ENCODE data around the gene COL13A1.

Gene COL13A1

GRCh38 chr10:69955897-69956740 lies 154.4 kb downstream of the COL13A1 start:
- H3K4me1 ChIP-seq (ENCODE audit: control insufficient read depth in 1 of 2, insufficient read depth in 2 of 2, low read length in 2 of 2): peaks cover 0 to 2% of the 10 kb centered on the region in 2 donors
- H3K4me3 ChIP-seq (ENCODE audit: low read depth in 1 of 2, low read length in 2 of 2): no peak overlapping the region
- no peaks in the 10 kb centered on the region for H3K27me3 ChIP-seq (ENCODE audit: low read depth, low read length)
- no peaks in the 10 kb centered on the region for H3K9me3 ChIP-seq (ENCODE audit: control insufficient read depth in 1 of 2, low read length in 2 of 2)
- H3K36me3 ChIP-seq (ENCODE audit: control insufficient read depth in 1 of 2, insufficient read depth in 2 of 2, low read length in 2 of 2): no peaks in the 10 kb centered on the region
- no peak overlapping the region for H3K27ac ChIP-seq (ENCODE audit: low read length)

- H3K27ac ChIP-seq (ENCODE audit: low read length): no peak overlapping the region
- H3K27me3 ChIP-seq (ENCODE audit: low read depth, low read length): no peaks in the 10 kb centered on the region
- no peaks in the 10 kb centered on the region for H3K36me3 ChIP-seq (ENCODE audit: control insufficient read depth in 1 of 2, insufficient read depth in 2 of 2, low read length in 2 of 2)
- H3K9me3 ChIP-seq (ENCODE audit: control insufficient read depth in 1 of 2, low read length in 2 of 2): no peaks in the 10 kb centered on the region
- peaks cover 0 to 9% of the 10 kb centered on the region in 2 donors for H3K4me1 ChIP-seq (ENCODE audit: control insufficient read depth in 1 of 2, insufficient read depth in 2 of 2, low read length in 2 of 2)
- H3K4me3 ChIP-seq (ENCODE audit: low read depth in 1 of 2, low read length in 2 of 2): no peak overlapping the region
Measured at GRCh38 chr10:69956741-69957230, 155.1 kb downstream of the COL13A1 start.

GRCh38 chr10:69957241-69957885 lies 155.7 kb downstream of the COL13A1 start:
- Histone ChIP-seq H3K4me3 (ENCODE audit: low read depth in 1 of 2, low read length in 2 of 2) (no peak overlapping the region), H3K27ac (ENCODE audit: low read length) (no peak overlapping the region), H3K27me3 (ENCODE audit: low read depth, low read length) (no peaks in the 10 kb centered on the region), H3K4me1 (ENCODE audit: control insufficient read depth in 1 of 2, insufficient read depth in 2 of 2, low read length in 2 of 2) (peaks cover 0 to 9% of the 10 kb centered on the region in 2 donors), H3K36me3 (ENCODE audit: control insufficient read depth in 1 of 2, insufficient read depth in 2 of 2, low read length in 2 of 2) (no peaks in the 10 kb centered on the region), H3K9me3 (ENCODE audit: control insufficient read depth in 1 of 2, low read length in 2 of 2) (no peaks in the 10 kb centered on the region)

GRCh38 chr10:69957886-69958555 lies 156.3 kb downstream of the COL13A1 start:
- peaks cover 0 to 9% of the 10 kb centered on the region in 2 donors for H3K4me1 ChIP-seq (ENCODE audit: control insufficient read depth in 1 of 2, insufficient read depth in 2 of 2, low read length in 2 of 2)

GRCh38 chr10:69958556-69958902 lies 156.8 kb downstream of the COL13A1 start:
- peaks cover 0 to 9% of the 10 kb centered on the region in 2 donors for H3K4me1 ChIP-seq (ENCODE audit: control insufficient read depth in 1 of 2, insufficient read depth in 2 of 2, low read length in 2 of 2)
- H3K36me3 ChIP-seq (ENCODE audit: control insufficient read depth in 1 of 2, insufficient read depth in 2 of 2, low read length in 2 of 2): no peaks in the 10 kb centered on the region
- H3K27me3 ChIP-seq (ENCODE audit: low read depth, low read length): no peaks in the 10 kb centered on the region
- H3K27ac ChIP-seq (ENCODE audit: low read length): no peak overlapping the region
- H3K9me3 ChIP-seq (ENCODE audit: control insufficient read depth in 1 of 2, low read length in 2 of 2): no peaks in the 10 kb centered on the region
- H3K4me3 ChIP-seq (ENCODE audit: low read depth in 1 of 2, low read length in 2 of 2): no peak overlapping the region

More at GRCh38 chr10:69957886-69958555, 156.3 kb downstream of the COL13A1 start:
- no peak overlapping the region for H3K4me3 ChIP-seq (ENCODE audit: low read depth in 1 of 2, low read length in 2 of 2)
- H3K27me3 ChIP-seq (ENCODE audit: low read depth, low read length): no peaks in the 10 kb centered on the region
- H3K27ac ChIP-seq (ENCODE audit: low read length): no peak overlapping the region
- no peaks in the 10 kb centered on the region for H3K36me3 ChIP-seq (ENCODE audit: control insufficient read depth in 1 of 2, insufficient read depth in 2 of 2, low read length in 2 of 2)
- no peaks in the 10 kb centered on the region for H3K9me3 ChIP-seq (ENCODE audit: control insufficient read depth in 1 of 2, low read length in 2 of 2)

- Histone ChIP-seq H3K4me1 (ENCODE audit: control insufficient read depth in 1 of 2, insufficient read depth in 2 of 2, low read length in 2 of 2) (peaks cover 0 to 9% of the 10 kb centered on the region in 2 donors), H3K36me3 (ENCODE audit: control insufficient read depth in 1 of 2, insufficient read depth in 2 of 2, low read length in 2 of 2) (no peaks in the 10 kb centered on the region), H3K27ac (ENCODE audit: low read length) (no peak overlapping the region), H3K4me3 (ENCODE audit: low read depth in 1 of 2, low read length in 2 of 2) (no peak overlapping the region), H3K9me3 (ENCODE audit: control insufficient read depth in 1 of 2, low read length in 2 of 2) (no peaks in the 10 kb centered on the region), H3K27me3 (ENCODE audit: low read depth, low read length) (no peaks in the 10 kb centered on the region)
Measured at GRCh38 chr10:69959911-69960310, 158.2 kb downstream of the COL13A1 start.

- no peaks in the 10 kb centered on the region for H3K9me3 ChIP-seq (ENCODE audit: control insufficient read depth in 1 of 2, low read length in 2 of 2)
- H3K27me3 ChIP-seq (ENCODE audit: low read depth, low read length): no peaks in the 10 kb centered on the region
- H3K4me3 ChIP-seq (ENCODE audit: low read depth in 1 of 2, low read length in 2 of 2): no peak overlapping the region
- peaks cover 0 to 9% of the 10 kb centered on the region in 2 donors for H3K4me1 ChIP-seq (ENCODE audit: control insufficient read depth in 1 of 2, insufficient read depth in 2 of 2, low read length in 2 of 2)
- H3K27ac ChIP-seq (ENCODE audit: low read length): no peak overlapping the region
- H3K36me3 ChIP-seq (ENCODE audit: control insufficient read depth in 1 of 2, insufficient read depth in 2 of 2, low read length in 2 of 2): no peaks in the 10 kb centered on the region
Measured at GRCh38 chr10:69960606-69960987, 158.9 kb downstream of the COL13A1 start.

GRCh38 chr10:69960988-69961880 lies 159.5 kb downstream of the COL13A1 start:
- Histone ChIP-seq H3K9me3 (ENCODE audit: control insufficient read depth in 1 of 2, low read length in 2 of 2) (no peaks in the 10 kb centered on the region), H3K4me3 (ENCODE audit: low read depth in 1 of 2, low read length in 2 of 2) (no peak overlapping the region), H3K4me1 (ENCODE audit: control insufficient read depth in 1 of 2, insufficient read depth in 2 of 2, low read length in 2 of 2) (peaks cover 0 to 9% of the 10 kb centered on the region in 2 donors), H3K27ac (ENCODE audit: low read length) (no peak overlapping the region), H3K36me3 (ENCODE audit: control insufficient read depth in 1 of 2, insufficient read depth in 2 of 2, low read length in 2 of 2) (no peaks in the 10 kb centered on the region), H3K27me3 (ENCODE audit: low read depth, low read length) (no peaks in the 10 kb centered on the region)

GRCh38 chr10:69961881-69962745 lies 160.4 kb downstream of the COL13A1 start:
- no peaks in the 10 kb centered on the region for H3K27me3 ChIP-seq (ENCODE audit: low read depth, low read length)
- no peaks in the 10 kb centered on the region for H3K36me3 ChIP-seq (ENCODE audit: control insufficient read depth in 1 of 2, insufficient read depth in 2 of 2, low read length in 2 of 2)
- H3K4me3 ChIP-seq (ENCODE audit: low read depth in 1 of 2, low read length in 2 of 2): no peak overlapping the region
- peaks cover 0 to 9% of the 10 kb centered on the region in 2 donors for H3K4me1 ChIP-seq (ENCODE audit: control insufficient read depth in 1 of 2, insufficient read depth in 2 of 2, low read length in 2 of 2)
- H3K9me3 ChIP-seq (ENCODE audit: control insufficient read depth in 1 of 2, low read length in 2 of 2): no peaks in the 10 kb centered on the region
- no peak overlapping the region for H3K27ac ChIP-seq (ENCODE audit: low read length)

- Histone ChIP-seq H3K4me1 (ENCODE audit: control insufficient read depth in 1 of 2, insufficient read depth in 2 of 2, low read length in 2 of 2) (peaks cover 0 to 9% of the 10 kb centered on the region in 2 donors), H3K36me3 (ENCODE audit: control insufficient read depth in 1 of 2, insufficient read depth in 2 of 2, low read length in 2 of 2) (no peaks in the 10 kb centered on the region), H3K27me3 (ENCODE audit: low read depth, low read length) (no peaks in the 10 kb centered on the region), H3K4me3 (ENCODE audit: low read depth in 1 of 2, low read length in 2 of 2) (no peak overlapping the region), H3K27ac (ENCODE audit: low read length) (no peak overlapping the region), H3K9me3 (ENCODE audit: control insufficient read depth in 1 of 2, low read length in 2 of 2) (no peaks in the 10 kb centered on the region)
Measured at GRCh38 chr10:69962746-69963135, 161.0 kb downstream of the COL13A1 start.
